PC-9 (cell line): ENCODE measurements around the gene APOBEC3C. TPM values are rescaled to one million over a fixed set of nuclear protein-coding genes. Genes with fewer than 3 reads are reported as not detected.
"Not testable (repeated sequence)": the region's sequence is repeated elsewhere in the genome, so short reads cannot be mapped to it uniquely, and the experiment has no call there.

ENCODE experiments used
- BruUV-seq: library from RNA; stranded (reverse); fragments of 400-500 nt; replicated peaks from 2 replicates; lab custom pipeline; 2021; lab: Mats Ljungman, UMichigan
- CTCF ChIA-PET: fragments of 300-600 bp; sonication (Branson Sonifier 250); formaldehyde crosslinking; loops from one replicate; lab custom pipeline; 2022; ENCODE audit warnings: antibody characterized with exemption; lab: Charles Lee
- POLR2A ChIA-PET: fragments of 300-600 bp; sonication (Branson Sonifier 250); formaldehyde crosslinking; loops from one replicate; lab custom pipeline; 2022; ENCODE audit warnings: antibody characterized with exemption; ENCODE audit not compliant: unreplicated experiment; lab: Charles Lee
- DNase-seq, 2 experiments: peaks; one replicate each; pipeline versions ENCODE4 v3.0.0 to v3.0.0-alpha.2; 2015 to 2022; ENCODE audit warnings: mixed read lengths in 1 of 2
- H2AFZ ChIP-seq: fragments of 200-600 bp; sonication (generic); 2 replicates; pipeline ENCODE4 v1.8.1; 2017; ENCODE audit warnings: antibody characterized with exemption
- H3F3A ChIP-seq: fragments of 200-600 bp; sonication (generic); 2 replicates; pipeline ENCODE4 v1.8.1; 2017; ENCODE audit warnings: antibody characterized with exemption, mild to moderate bottlenecking, low read depth; ENCODE audit not compliant: insufficient read depth
- H3K27ac ChIP-seq: fragments of 200-600 bp; sonication (generic); 2 replicates; pipeline ENCODE4 v1.6.1; 2016; ENCODE audit warnings: mixed run types
- H3K27me3 ChIP-seq: fragments of 200-600 bp; sonication (generic); 2 replicates; pipeline ENCODE4 v1.6.1; 2016; ENCODE audit warnings: low read depth, mixed run types; ENCODE audit not compliant: insufficient read depth
- H3K36me3 ChIP-seq: fragments of 200-600 bp; sonication (generic); 2 replicates; pipeline ENCODE4 v1.6.1; 2016; ENCODE audit warnings: low read depth, mixed run types
- H3K4me1 ChIP-seq: fragments of 200-600 bp; sonication (generic); replicated peaks from 2 replicates; pipeline ENCODE4 v1.6.1; 2016; ENCODE audit warnings: mixed run types; ENCODE audit not compliant: insufficient read depth
- H3K4me2 ChIP-seq: fragments of 200-600 bp; sonication (generic); 2 replicates; pipeline ENCODE4 v1.6.1; 2017; ENCODE audit warnings: mixed run types
- H3K4me3 ChIP-seq: fragments of 200-600 bp; sonication (generic); 2 replicates; pipeline ENCODE4 v1.6.1; 2016; ENCODE audit warnings: mixed run types
- H3K79me2 ChIP-seq: fragments of 200-600 bp; sonication (generic); 2 replicates; pipeline ENCODE4 v1.6.1; 2017; ENCODE audit warnings: low read depth, mixed run types
- H3K9me2 ChIP-seq: fragments of 200-600 bp; sonication (generic); 2 replicates; pipeline ENCODE4 v1.8.1; 2017; ENCODE audit warnings: mild to moderate bottlenecking; ENCODE audit not compliant: insufficient read depth
- H3K9me3 ChIP-seq: fragments of 200-600 bp; sonication (generic); 2 replicates; pipeline ENCODE4 v1.8.1; 2016; ENCODE audit warnings: low read depth; ENCODE audit not compliant: insufficient read depth
- H4K20me1 ChIP-seq: fragments of 200-600 bp; sonication (generic); 2 replicates; pipeline ENCODE4 v1.8.1; 2017; ENCODE audit not compliant: insufficient read depth
- CTCF ChIP-seq: fragments of 200-600 bp; sonication (generic); conservative IDR thresholded peaks from 2 replicates; pipeline ENCODE4 v1.6.1; 2017; ENCODE audit warnings: mixed run types, antibody characterized with exemption, mild to moderate bottlenecking, moderate library complexity
- EZH2 ChIP-seq: fragments of 200-600 bp; sonication (generic); IDR thresholded peaks from 2 replicates; pipeline ENCODE4 v1.8.0; 2017; ENCODE audit warnings: antibody characterized with exemption, low read depth
- intact Hi-C: fragments of 100-400 bp; cut with micrococcal nuclease; formaldehyde crosslinking; loops from one replicate; pipeline ENCODE4 v1.10.0; 2022; ENCODE audit not compliant: unreplicated experiment
- total RNA-seq: library from RNA; stranded (reverse); gene quantifications from 2 replicates; pipeline ENCODE4 v1.2.3, GENCODE V29; 2021

Gene APOBEC3C
- total RNA-seq, 1 experiment from 2014 or later = 64.6 TPM

DNA sequence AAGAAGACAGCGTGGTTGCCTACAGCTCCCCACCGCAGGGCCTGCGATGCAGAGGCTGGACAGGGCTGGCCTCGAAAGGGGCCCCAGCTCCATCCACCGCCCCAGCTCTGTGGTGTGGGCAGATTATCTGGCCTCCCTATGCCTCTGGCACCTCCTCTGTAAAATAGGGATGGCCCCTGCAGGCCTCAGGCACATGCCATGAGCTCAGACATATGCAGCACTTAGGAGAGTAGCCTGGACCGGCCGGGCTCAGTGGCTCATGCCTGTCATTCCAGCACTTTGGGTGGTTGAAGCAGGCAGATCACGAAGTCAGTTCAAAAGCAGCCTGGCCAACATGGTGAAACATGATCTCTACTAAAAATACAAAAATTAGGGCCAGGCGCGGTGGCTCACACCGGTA is 14.2 kb downstream of the APOBEC3C start:
- H3K27ac ChIP-seq = no peak overlapping the region
- no peak overlapping the region for H2AFZ ChIP-seq
- H3K4me3 ChIP-seq = no peak overlapping the region
- H3K36me3 ChIP-seq = no peaks in the 10 kb centered on the region
- no peaks in the 10 kb centered on the region for H4K20me1 ChIP-seq
- TF ChIP-seq CTCF (no peak), EZH2 (no peak)
- H3K79me2 ChIP-seq = no peaks in the 10 kb centered on the region
- no peaks in the 10 kb centered on the region for H3K9me3 ChIP-seq
- H3K27me3 ChIP-seq = no peaks in the 10 kb centered on the region
- no peak for DNase-seq
- intact Hi-C loops = no loop called here
- ChIA-PET CTCF (no interaction called here), POLR2A (no interaction called here)
- no peaks in the 10 kb centered on the region; the same call in 1 of the 2 replicates for H3F3A ChIP-seq
- no peaks in the 10 kb centered on the region for H3K9me2 ChIP-seq
- no peak overlapping the region for H3K4me2 ChIP-seq
- no TSS peak for BruUV-seq
- H3K4me1 ChIP-seq = peaks cover 7% of the 10 kb centered on the region; the same call in 1 of the 2 replicates

DNA sequence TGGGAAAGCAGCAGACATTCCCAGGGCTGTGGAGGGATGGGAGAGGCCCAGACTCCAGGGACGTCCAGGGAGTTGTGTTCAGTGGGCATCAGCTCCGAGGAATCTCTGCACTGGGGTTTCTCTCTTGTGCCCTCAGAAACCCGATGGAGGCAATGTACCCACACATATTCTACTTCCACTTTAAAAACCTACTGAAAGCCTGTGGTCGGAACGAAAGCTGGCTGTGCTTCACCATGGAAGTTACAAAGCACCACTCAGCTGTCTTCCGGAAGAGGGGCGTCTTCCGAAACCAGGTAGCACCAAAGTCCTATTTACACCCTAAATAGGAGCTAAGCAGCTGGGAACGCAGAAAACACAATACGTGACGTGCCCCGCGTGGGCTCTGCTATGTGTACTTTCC is 15.2 kb downstream of the APOBEC3C start:
- no peak for DNase-seq
- no peaks in the 10 kb centered on the region for H3K27me3 ChIP-seq
- POLR2A ChIA-PET = interaction anchor here (0.6 kb wide), 1 partner anchor 110 kb away, joined by 5 read pairs; no protein-coding TSS in a partner anchor
- no TSS peak for BruUV-seq
- no peaks in the 10 kb centered on the region for H3K79me2 ChIP-seq
- H3K36me3 ChIP-seq = no peaks in the 10 kb centered on the region
- intact Hi-C loops = no loop called here
- no peaks in the 10 kb centered on the region for H4K20me1 ChIP-seq
- CTCF ChIA-PET = interaction anchor here (0.6 kb wide), 1 partner anchor 143 kb away, joined by 7 read pairs; no protein-coding TSS in a partner anchor
- H3K4me3 ChIP-seq = no peak overlapping the region
- no peak overlapping the region for H3K4me2 ChIP-seq
- H3K4me1 ChIP-seq = peaks cover 7% of the 10 kb centered on the region; the same call in 1 of the 2 replicates
- H3K9me2 ChIP-seq = no peaks in the 10 kb centered on the region
- no peak for TF ChIP-seq CTCF
- TF ChIP-seq EZH2 = no peak
- H3F3A ChIP-seq = no peaks in the 10 kb centered on the region; the same call in 1 of the 2 replicates
- H3K9me3 ChIP-seq = no peaks in the 10 kb centered on the region
- no peak overlapping the region for H2AFZ ChIP-seq
- no peak overlapping the region for H3K27ac ChIP-seq

DNA sequence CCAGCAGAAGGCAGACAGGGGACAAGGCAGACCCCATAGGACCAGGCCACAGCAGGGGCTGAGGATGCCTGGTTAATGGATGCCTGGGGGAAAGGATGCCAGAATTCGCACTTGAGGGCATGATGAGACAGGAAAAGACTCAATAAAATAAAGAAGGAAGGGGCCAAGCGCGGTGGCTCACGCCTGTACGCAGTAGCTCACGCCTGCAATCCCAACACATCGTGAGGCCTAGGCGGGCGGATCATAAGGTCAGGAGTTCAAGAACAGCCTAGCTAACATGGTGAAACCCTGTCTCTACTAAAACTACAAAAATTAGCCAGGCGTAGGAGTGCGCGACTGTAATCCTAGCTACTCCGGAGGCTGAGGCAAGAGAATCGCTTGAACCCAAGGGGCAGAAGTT is 16.6 kb downstream of the APOBEC3C start:
- Histone ChIP-seq H2AFZ (no peak overlapping the region), H4K20me1 (no peaks in the 10 kb centered on the region), H3F3A (no peaks in the 10 kb centered on the region; the same call in 1 of the 2 replicates), H3K36me3 (no peaks in the 10 kb centered on the region), H3K4me3 (no peak overlapping the region), H3K9me2 (no peaks in the 10 kb centered on the region), H3K79me2 (no peaks in the 10 kb centered on the region), H3K4me1 (peaks cover 7% of the 10 kb centered on the region; the same call in 1 of the 2 replicates), H3K27me3 (no peaks in the 10 kb centered on the region), H3K4me2 (no peak overlapping the region), H3K27ac (no peak overlapping the region), H3K9me3 (no peaks in the 10 kb centered on the region)
- ChIA-PET POLR2A (no interaction called here), CTCF (interaction anchor here (0.6 kb wide), 1 partner anchor 49 kb away, joined by 3 read pairs; no protein-coding TSS in a partner anchor)
- intact Hi-C loops = no loop called here
- TF ChIP-seq CTCF (no peak), EZH2 (no peak)
- BruUV-seq = no TSS peak
- DNase-seq = no peak

DNA sequence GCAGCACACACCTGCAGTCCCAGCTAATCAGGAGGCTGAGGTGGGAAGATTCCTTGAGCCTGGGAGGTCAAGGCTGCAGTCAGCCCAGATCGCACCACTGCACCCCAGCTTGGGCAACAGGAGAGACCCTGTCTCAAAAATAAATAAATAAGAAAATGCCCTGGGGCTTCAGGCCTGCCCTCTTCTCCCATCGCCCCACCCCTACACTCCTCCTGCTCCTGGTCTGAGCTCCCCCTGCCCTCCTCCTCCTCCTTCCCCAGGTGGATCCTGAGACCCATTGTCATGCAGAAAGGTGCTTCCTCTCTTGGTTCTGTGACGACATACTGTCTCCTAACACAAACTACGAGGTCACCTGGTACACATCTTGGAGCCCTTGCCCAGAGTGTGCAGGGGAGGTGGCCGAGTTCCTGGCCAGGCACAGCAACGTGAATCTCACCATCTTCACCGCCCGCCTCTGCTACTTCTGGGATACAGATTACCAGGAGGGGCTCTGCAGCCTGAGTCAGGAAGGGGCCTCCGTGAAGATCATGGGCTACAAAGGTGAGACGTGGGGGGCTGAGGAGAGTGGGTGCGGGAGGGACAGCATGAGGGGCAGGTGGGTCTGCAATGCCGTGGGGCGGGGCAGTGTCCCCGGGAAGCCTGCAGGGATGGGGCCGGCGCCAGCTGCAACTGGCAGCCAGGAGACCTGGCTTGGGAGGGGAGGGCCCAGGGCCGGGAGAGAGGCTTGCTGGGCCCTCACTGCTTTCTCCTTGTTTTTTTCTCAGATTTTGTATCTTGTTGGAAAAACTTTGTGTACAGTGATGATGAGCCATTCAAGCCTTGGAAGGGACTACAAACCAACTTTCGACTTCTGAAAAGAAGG is 17.6 kb downstream of the APOBEC3C start:
- DNase-seq, H3F3A ChIP-seq, H2AFZ ChIP-seq, H3K36me3 ChIP-seq, H3K27ac ChIP-seq, H3K4me3 ChIP-seq, H4K20me1 ChIP-seq, H3K79me2 ChIP-seq, H3K9me3 ChIP-seq, intact Hi-C loops, H3K27me3 ChIP-seq, BruUV-seq, H3K9me2 ChIP-seq, H3K4me2 ChIP-seq, H3K4me1 ChIP-seq: not testable (repeated sequence)
- POLR2A ChIA-PET = interaction anchor here (0.6 kb wide), 1 partner anchor 16 kb away, joined by 15 read pairs; no protein-coding TSS in a partner anchor
- CTCF ChIA-PET = interaction anchor here (0.6 to 0.7 kb wide), 3 partner anchors 48 to 94 kb away, joined by 3 to 7 read pairs (median 3); no protein-coding TSS in a partner anchor

- POLR2A ChIA-PET, BruUV-seq, DNase-seq, H4K20me1 ChIP-seq, H3K27me3 ChIP-seq, H3K4me2 ChIP-seq, H3K27ac ChIP-seq, H2AFZ ChIP-seq, H3K9me2 ChIP-seq, intact Hi-C loops, H3K36me3 ChIP-seq, H3K4me3 ChIP-seq, CTCF ChIA-PET, H3K9me3 ChIP-seq: not testable (repeated sequence)
- H3F3A ChIP-seq = peaks cover 25% of the 10 kb centered on the region
- peaks cover 15% of the 10 kb centered on the region for H3K4me1 ChIP-seq
- peaks cover 11% of the 10 kb centered on the region for H3K79me2 ChIP-seq
Observed at GRCh38 chr22:39037071-39037470, 23.0 kb downstream of the APOBEC3C start.
